ENCODE results near the gene S100Z.

S100Z gene

GRCh38 chr5:76859591-76860247 lies 9.9 kb downstream of the S100Z start:
- Histone ChIP-seq H3K4me2 (ENCODE audit: low read depth, low read length, poor library complexity, severe bottlenecking) (no peak overlapping the region), H3K9me3 (ENCODE audit: insufficient read depth, low read length) (no peaks in the 10 kb centered on the region), H3K4me3 (ENCODE audit: insufficient read depth, low read length, poor library complexity, severe bottlenecking) (no peak overlapping the region), H3K79me2 (ENCODE audit: insufficient read depth, low read length) (no peaks in the 10 kb centered on the region), H3K27me3 (ENCODE audit: low read length) (no peaks in the 10 kb centered on the region), H3F3A (ENCODE audit: insufficient read depth) (no peaks in the 10 kb centered on the region), H3K9ac (ENCODE audit: low read length) (no peak overlapping the region), H2AFZ (ENCODE audit: low read depth, low read length, severe bottlenecking) (no peak overlapping the region), H3K36me3 (ENCODE audit: low read length) (no peaks in the 10 kb centered on the region), H3K9me2 (replicated peaks; ENCODE audit: insufficient read depth, low read length) (no peaks in the 10 kb centered on the region), H3K27ac (ENCODE audit: low read depth, low read length) (no peak overlapping the region), H4K20me1 (ENCODE audit: low read depth, low read length) (no peaks in the 10 kb centered on the region)
- no peak for TF ChIP-seq EZH2phosphoT487 (conservative IDR thresholded peaks at IDR 0.05; ENCODE audit: low read length)
- TF ChIP-seq, protein P1, sequence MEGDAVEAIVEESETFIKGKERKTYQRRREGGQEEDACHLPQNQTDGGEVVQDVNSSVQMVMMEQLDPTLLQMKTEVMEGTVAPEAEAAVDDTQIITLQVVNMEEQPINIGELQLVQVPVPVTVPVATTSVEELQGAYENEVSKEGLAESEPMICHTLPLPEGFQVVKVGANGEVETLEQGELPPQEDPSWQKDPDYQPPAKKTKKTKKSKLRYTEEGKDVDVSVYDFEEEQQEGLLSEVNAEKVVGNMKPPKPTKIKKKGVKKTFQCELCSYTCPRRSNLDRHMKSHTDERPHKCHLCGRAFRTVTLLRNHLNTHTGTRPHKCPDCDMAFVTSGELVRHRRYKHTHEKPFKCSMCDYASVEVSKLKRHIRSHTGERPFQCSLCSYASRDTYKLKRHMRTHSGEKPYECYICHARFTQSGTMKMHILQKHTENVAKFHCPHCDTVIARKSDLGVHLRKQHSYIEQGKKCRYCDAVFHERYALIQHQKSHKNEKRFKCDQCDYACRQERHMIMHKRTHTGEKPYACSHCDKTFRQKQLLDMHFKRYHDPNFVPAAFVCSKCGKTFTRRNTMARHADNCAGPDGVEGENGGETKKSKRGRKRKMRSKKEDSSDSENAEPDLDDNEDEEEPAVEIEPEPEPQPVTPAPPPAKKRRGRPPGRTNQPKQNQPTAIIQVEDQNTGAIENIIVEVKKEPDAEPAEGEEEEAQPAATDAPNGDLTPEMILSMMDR (IDR thresholded peaks at IDR 0.05; ENCODE audit: insufficient read depth, low read length, poor library complexity, severe bottlenecking) = no peak

- Histone ChIP-seq H3K4me3 (ENCODE audit: insufficient read depth, low read length, poor library complexity, severe bottlenecking) (no peak overlapping the region), H4K20me1 (ENCODE audit: low read depth, low read length) (no peaks in the 10 kb centered on the region), H3K27ac (ENCODE audit: low read depth, low read length) (no peak overlapping the region), H3K36me3 (ENCODE audit: low read length) (no peaks in the 10 kb centered on the region), H3K9me3 (ENCODE audit: insufficient read depth, low read length) (no peaks in the 10 kb centered on the region), H3K27me3 (ENCODE audit: low read length) (no peaks in the 10 kb centered on the region), H3K4me2 (ENCODE audit: low read depth, low read length, poor library complexity, severe bottlenecking) (no peak overlapping the region), H3K79me2 (ENCODE audit: insufficient read depth, low read length) (no peaks in the 10 kb centered on the region), H3K9ac (ENCODE audit: low read length) (no peak overlapping the region), H3F3A (ENCODE audit: insufficient read depth) (no peaks in the 10 kb centered on the region), H3K9me2 (replicated peaks; ENCODE audit: insufficient read depth, low read length) (no peaks in the 10 kb centered on the region), H2AFZ (ENCODE audit: low read depth, low read length, severe bottlenecking) (no peak overlapping the region)
- TF ChIP-seq EZH2phosphoT487 (conservative IDR thresholded peaks at IDR 0.05; ENCODE audit: low read length) = no peak
- TF ChIP-seq, protein P1 (IDR thresholded peaks at IDR 0.05; ENCODE audit: insufficient read depth, low read length, poor library complexity, severe bottlenecking) = no peak
Observed at GRCh38 chr5:76861612-76862011, 11.8 kb downstream of the S100Z start.

DNA sequence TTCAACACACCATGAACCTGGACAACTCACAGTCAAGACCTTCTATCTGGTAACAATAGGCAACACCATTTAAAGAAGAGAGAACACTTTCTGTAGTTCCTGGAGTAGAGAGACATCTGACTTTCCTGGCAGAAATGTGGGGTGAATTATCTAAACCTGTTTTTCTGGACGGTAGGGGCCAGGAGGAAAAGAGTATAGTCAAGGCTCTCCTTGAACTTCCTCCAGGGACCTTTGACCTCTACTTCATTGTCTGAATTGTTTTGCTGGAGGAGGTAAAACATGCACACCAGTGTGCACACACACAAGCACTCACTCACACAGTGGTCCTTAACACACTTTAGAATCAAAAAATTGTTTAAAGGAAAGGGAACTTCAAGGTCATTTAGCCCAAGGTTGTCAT lies 13.2 kb downstream of the S100Z start:
- Histone ChIP-seq H3K9ac (ENCODE audit: low read length) (no peak overlapping the region), H3K27me3 (ENCODE audit: low read length) (no peaks in the 10 kb centered on the region), H3K27ac (ENCODE audit: low read depth, low read length) (no peak overlapping the region), H2AFZ (ENCODE audit: low read depth, low read length, severe bottlenecking) (no peak overlapping the region), H3K4me2 (ENCODE audit: low read depth, low read length, poor library complexity, severe bottlenecking) (no peak overlapping the region), H3K79me2 (ENCODE audit: insufficient read depth, low read length) (no peaks in the 10 kb centered on the region), H4K20me1 (ENCODE audit: low read depth, low read length) (no peaks in the 10 kb centered on the region), H3F3A (ENCODE audit: insufficient read depth) (no peaks in the 10 kb centered on the region), H3K9me2 (replicated peaks; ENCODE audit: insufficient read depth, low read length) (no peaks in the 10 kb centered on the region), H3K4me3 (ENCODE audit: insufficient read depth, low read length, poor library complexity, severe bottlenecking) (no peak overlapping the region), H3K9me3 (ENCODE audit: insufficient read depth, low read length) (no peaks in the 10 kb centered on the region), H3K36me3 (ENCODE audit: low read length) (no peaks in the 10 kb centered on the region)
- TF ChIP-seq, protein P1 (IDR thresholded peaks at IDR 0.05; ENCODE audit: insufficient read depth, low read length, poor library complexity, severe bottlenecking) = no peak
- no peak for TF ChIP-seq EZH2phosphoT487 (conservative IDR thresholded peaks at IDR 0.05; ENCODE audit: low read length)

All from SU-DHL-6 (cell line).